Fibroblast of lung (primary cell): Measurements from ENCODE around the gene EIF4G1. TPM values are rescaled to one million over a fixed set of nuclear protein-coding genes. Genes with fewer than 3 reads are reported as not detected.

Experiments
- DNase-seq, 2 donors: peaks; one replicate each; pipeline versions ENCODE4 v3.0.0 to v3.0.0-alpha.2; 2010; ENCODE audit warnings: low read depth in 2 of 2
- H2AFZ ChIP-seq: 2 replicates; pipeline ENCODE4 v1.5.1; 2012; ENCODE audit warnings: low read length, control low read depth, inconsistent platforms
- H3K27ac ChIP-seq: 2 replicates; pipeline ENCODE4 v1.5.1; 2011; ENCODE audit warnings: low read length, control low read depth; ENCODE audit not compliant: insufficient read depth
- H3K27me3 ChIP-seq: 2 replicates; pipeline ENCODE4 v1.5.1; 2011; ENCODE audit warnings: mild to moderate bottlenecking, low read length; ENCODE audit not compliant: control insufficient read depth, insufficient read depth
- H3K36me3 ChIP-seq: 2 replicates; pipeline ENCODE4 v1.5.1; 2011; ENCODE audit warnings: low read length; ENCODE audit not compliant: control insufficient read depth, insufficient read depth
- H3K4me1 ChIP-seq: 2 replicates; pipeline ENCODE4 v1.5.1; 2011; ENCODE audit warnings: low read length; ENCODE audit not compliant: control insufficient read depth, insufficient read depth; ENCODE audit errors: extremely low read depth
- H3K4me2 ChIP-seq: 2 replicates; pipeline ENCODE4 v1.5.1; 2011; ENCODE audit warnings: low read length, control low read depth; ENCODE audit not compliant: insufficient read depth; ENCODE audit errors: extremely low read depth
- H3K4me3 ChIP-seq, 4 experiments: fragments of 200-600 bp in 1 of 4; sonication (generic) in 1 of 4; replicated peaks in 1 of 4; 2 replicates each; pipeline ENCODE4 v1.5.1; 2011 to 2016; ENCODE audit warnings: low read length in 4 of 4, low read depth in 3 of 4, mild to moderate bottlenecking in 3 of 4, control low read depth in 2 of 4, inconsistent platforms in 1 of 4, mixed read lengths in 1 of 4; ENCODE audit not compliant: insufficient read depth in 1 of 4; ENCODE audit errors: control extremely low read depth in 1 of 4
- H3K79me2 ChIP-seq: 2 replicates; pipeline ENCODE4 v1.5.1; 2012; ENCODE audit warnings: mild to moderate bottlenecking, low read length, inconsistent platforms; ENCODE audit not compliant: control insufficient read depth, insufficient read depth
- H3K9ac ChIP-seq: 2 replicates; pipeline ENCODE4 v1.5.1; 2011; ENCODE audit warnings: mild to moderate bottlenecking, low read length, control low read depth; ENCODE audit not compliant: insufficient read depth
- H3K9me3 ChIP-seq: 2 replicates; pipeline ENCODE4 v1.5.1; 2012; ENCODE audit warnings: low read depth, low read length; ENCODE audit not compliant: control insufficient read depth, insufficient read depth
- H4K20me1 ChIP-seq: 2 replicates; pipeline ENCODE4 v1.5.1; 2011; ENCODE audit warnings: low read length; ENCODE audit not compliant: control insufficient read depth, insufficient read depth; ENCODE audit errors: extremely low read depth
- CTCF ChIP-seq, 2 donors: IDR thresholded peaks in 1 of 2; conservative IDR thresholded peaks in 1 of 2; 1 replicate in 1 of 2; 2 replicates in 1 of 2; pipeline ENCODE4 v1.5.1; 2011 to 2012; ENCODE audit warnings: low read length in 2 of 2, control low read depth in 1 of 2, inconsistent platforms in 1 of 2, low read depth in 1 of 2, mild to moderate bottlenecking in 1 of 2
- EZH2 ChIP-seq: IDR thresholded peaks from 2 replicates; pipeline ENCODE4 v1.5.1; 2012; ENCODE audit warnings: low read length, control low read depth, mild to moderate bottlenecking; ENCODE audit errors: missing control alignments
- polyA plus RNA-seq, 2 donors: library from polyadenylated mRNA; depleted of rRNA in 1 of 2; stranded (reverse) in 1 of 2; unstranded in 1 of 2; fragments of >200 nt; gene quantifications; 2 replicates each; pipeline ENCODE4 v1.2.1, GENCODE V29; 2011 to 2012; ENCODE audit warnings: missing spikeins in 1 of 2
- total RNA-seq: library from RNA; depleted of rRNA; stranded (reverse); fragments of >200 nt; gene quantifications from 2 replicates; pipeline ENCODE4 v1.2.1, GENCODE V29; 2014

Gene EIF4G1
- total and polyA plus RNA-seq, 2 donors (not counting 1 experiment from before 2014, with no cell fraction given) = 235 to 263 TPM

DNA sequence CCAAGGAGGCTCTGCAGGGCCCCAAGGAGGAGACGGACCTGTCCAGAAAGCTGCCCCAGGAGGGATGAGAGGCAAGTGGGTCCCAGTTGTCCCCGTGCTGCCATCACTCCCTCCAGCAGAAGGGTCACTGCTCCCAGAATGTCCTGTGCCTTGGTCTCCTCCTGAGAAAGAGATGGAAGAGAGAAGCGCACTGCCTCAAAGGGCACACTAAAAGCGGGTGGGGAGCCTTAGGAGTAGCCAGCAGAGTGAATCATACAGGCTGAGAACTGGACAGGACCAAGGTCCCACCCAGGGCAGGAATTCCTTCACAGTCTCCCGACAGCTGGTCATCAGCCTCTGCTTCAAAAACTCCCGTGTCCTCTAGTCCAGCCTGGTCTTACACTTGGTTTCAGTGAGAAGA is 59.0 kb downstream of the EIF4G1 start:
- TF ChIP-seq EZH2 = no peak
- no peak for TF ChIP-seq CTCF (conservative IDR thresholded peaks at IDR 0.05 in 1 of 2, IDR thresholded peaks at IDR 0.05 in 1 of 2; ENCODE audit: low read depth in 1 of 2, low read length in 2 of 2)
- Histone ChIP-seq H3K4me3 (no peak overlapping the region), H4K20me1 (no peaks in the 10 kb centered on the region), H2AFZ (no peak overlapping the region), H3K36me3 (no peaks in the 10 kb centered on the region), H3K4me2 (no peak overlapping the region), H3K27me3 (peaks cover 12% of the 10 kb centered on the region), H3K9ac (no peak overlapping the region), H3K4me1 (peaks cover 3% of the 10 kb centered on the region), H3K9me3 (no peaks in the 10 kb centered on the region), H3K27ac (no peak overlapping the region), H3K79me2 (no peaks in the 10 kb centered on the region)
- peak; percentile 46 to 47 for DNase-seq

- Histone ChIP-seq H3K36me3 (no peaks in the 10 kb centered on the region), H4K20me1 (no peaks in the 10 kb centered on the region), H3K79me2 (no peaks in the 10 kb centered on the region), H3K4me3 (no peak overlapping the region), H3K9me3 (no peaks in the 10 kb centered on the region), H3K27me3 (peaks cover 26% of the 10 kb centered on the region), H2AFZ (no peak overlapping the region), H3K4me1 (no peaks in the 10 kb centered on the region), H3K27ac (no peak overlapping the region), H3K9ac (no peak overlapping the region), H3K4me2 (no peak overlapping the region)
- DNase-seq = no peak
- TF ChIP-seq EZH2 (no peak), CTCF (conservative IDR thresholded peaks at IDR 0.05 in 1 of 2, IDR thresholded peaks at IDR 0.05 in 1 of 2; ENCODE audit: low read depth in 1 of 2, low read length in 2 of 2) (no peak)
Measured at GRCh38 chr3:184375747-184376461, 61.5 kb downstream of the EIF4G1 start.

- no peak for DNase-seq
- Histone ChIP-seq H3K27ac (no peak overlapping the region), H3K79me2 (no peaks in the 10 kb centered on the region), H3K9ac (no peak overlapping the region), H2AFZ (no peak overlapping the region), H3K4me2 (no peak overlapping the region), H3K4me1 (no peaks in the 10 kb centered on the region), H4K20me1 (no peaks in the 10 kb centered on the region), H3K4me3 (no peak overlapping the region), H3K36me3 (no peaks in the 10 kb centered on the region), H3K9me3 (no peaks in the 10 kb centered on the region), H3K27me3 (peaks cover 37% of the 10 kb centered on the region)
- TF ChIP-seq CTCF (conservative IDR thresholded peaks at IDR 0.05 in 1 of 2, IDR thresholded peaks at IDR 0.05 in 1 of 2; ENCODE audit: low read depth in 1 of 2, low read length in 2 of 2) (no peak), EZH2 (no peak)
Measured at GRCh38 chr3:184377374-184377773, 63.0 kb downstream of the EIF4G1 start.
